Pancreas (tissue), 10 donors: ENCODE data around the gene SYT8. TPM values are rescaled to one million over a fixed set of nuclear protein-coding genes. Genes with fewer than 3 reads are reported as not detected.

Experiments
- ATAC-seq, 4 donors: fragments of 200-7000 bp; cut with Tn5 transposase; one replicate each; pipeline versions ENCODE4 v1.8.0 to v1.9.1; 2020; ENCODE audit warnings: mild to moderate bottlenecking in 4 of 4, moderate library complexity in 4 of 4
- DNase-seq, 6 donors: peaks; one replicate each; pipeline ENCODE4 v3.0.0-alpha.2; 2020
- FAIRE-seq: peaks from 2 replicates; lab custom pipeline; 2012; peaks lifted over from hg19 to GRCh38; lab: Jason Lieb, UNC
- H3K27ac ChIP-seq, 4 donors: fragments of 200-600 bp; sonication (generic); 1 replicate in 3 of 4; 2 replicates in 1 of 4; pipeline versions ENCODE4 v1.5.0 to v1.8.0; 2020
- H3K27me3 ChIP-seq, 4 donors: fragments of 200-600 bp; one replicate each; pipeline ENCODE4 v1.8.0; 2021
- H3K36me3 ChIP-seq, 3 donors: fragments of 200-600 bp; sonication (generic) in 1 of 3; one replicate each; pipeline versions ENCODE4 v1.5.0 to v1.8.0; 2020 to 2021
- H3K4me1 ChIP-seq, 3 donors: fragments of 200-600 bp; one replicate each; pipeline ENCODE4 v1.8.0; 2021
- H3K4me3 ChIP-seq, 4 donors: fragments of 200-600 bp; sonication (generic) in 2 of 4; one replicate each; pipeline versions ENCODE4 v1.5.0 to v1.8.0; 2020 to 2021
- H3K9me3 ChIP-seq, 4 donors: fragments of 200-600 bp; one replicate each; pipeline ENCODE4 v1.8.0; 2021
- WGBS, 2 donors: extraction: QIAGEN DNeasy Blood & Tissue Kit; methylation state at CpG; one replicate each; pipeline ENCODE4 v1.1.7; 2013; 5-methylcytosine and 5-hydroxymethylcytosine counted together
- intact Hi-C, 3 donors: fragments of 100-400 bp; cut with DNase I; formaldehyde crosslinking; loops; one replicate each; pipeline versions ENCODE4 v1.11.1 to v1.14.2; 2022
- polyA plus RNA-seq, 2 donors: library from polyadenylated mRNA; stranded (reverse); fragments of 200-250 nt; gene quantifications; one replicate each; pipeline ENCODE4 v1.2.3, GENCODE V29; 2013
- total RNA-seq, 6 donors: library from RNA; stranded (reverse); fragmentation: NEBNext Ultra II Directional in 4 of 6; extraction: Animal tissue kit (Norgen Biotek cat#: 25700) in 4 of 6; gene quantifications; one replicate each; pipeline versions ENCODE4 v1.2.1 to v1.2.4, GENCODE V29; 2021 to 2023
- TF ChIP-seq, protein P1 (sequence below), 4 donors: fragments of 200-600 bp; sonication (generic) in 3 of 4; IDR thresholded peaks; one replicate each; pipeline versions ENCODE4 v1.5.0 to v1.8.0; 2021; ENCODE audit warnings: antibody characterized with exemption in 4 of 4
- donor health status: healthy with polysubstance abuse.
- donor health status: DM: no; HTN: no; CAD: no; lungs with moderate emphysema.
- donor health status: DM: no; HTN: no; CAD: no.
- donor health status: control.
- donor health status: control.
- donor health status: Bipolar disorder and iron deficiency.
- donor health status: DM: yes; HTN: yes; CAD: no.
- donor health status: DM: no; HTN: no; CAD: no.
- donor health status: DM: no; HTN: no; CAD: no.
- donor health status: DM: yes; HTN: yes; CAD: no.

Gene SYT8
- total and polyA plus RNA-seq, 8 donors = 3.6 to 64.8 (median 16.9) TPM

- H3K36me3 ChIP-seq = no peaks in the 10 kb centered on the region
- no peaks in the 10 kb centered on the region for H3K4me1 ChIP-seq
Observed at GRCh38 chr11:1880746-1881441, 46.1 kb downstream of the SYT8 start.

GRCh38 chr11:1881442-1882264 lies 46.9 kb downstream of the SYT8 start:
- DNase-seq (peak in 3 of 6 donors; percentile 32 to 73 (median 56)), FAIRE-seq (no peak), ATAC-seq (peak in 2 of 4 donors; percentile 7 to 12)
- H3K4me1 ChIP-seq = no peaks in the 10 kb centered on the region
- intact Hi-C loops = loop anchor here in 1 of 3 donors (5.0 kb wide), 1 partner anchor 271 kb away; no protein-coding TSS in a partner anchor
- TF ChIP-seq, protein P1, sequence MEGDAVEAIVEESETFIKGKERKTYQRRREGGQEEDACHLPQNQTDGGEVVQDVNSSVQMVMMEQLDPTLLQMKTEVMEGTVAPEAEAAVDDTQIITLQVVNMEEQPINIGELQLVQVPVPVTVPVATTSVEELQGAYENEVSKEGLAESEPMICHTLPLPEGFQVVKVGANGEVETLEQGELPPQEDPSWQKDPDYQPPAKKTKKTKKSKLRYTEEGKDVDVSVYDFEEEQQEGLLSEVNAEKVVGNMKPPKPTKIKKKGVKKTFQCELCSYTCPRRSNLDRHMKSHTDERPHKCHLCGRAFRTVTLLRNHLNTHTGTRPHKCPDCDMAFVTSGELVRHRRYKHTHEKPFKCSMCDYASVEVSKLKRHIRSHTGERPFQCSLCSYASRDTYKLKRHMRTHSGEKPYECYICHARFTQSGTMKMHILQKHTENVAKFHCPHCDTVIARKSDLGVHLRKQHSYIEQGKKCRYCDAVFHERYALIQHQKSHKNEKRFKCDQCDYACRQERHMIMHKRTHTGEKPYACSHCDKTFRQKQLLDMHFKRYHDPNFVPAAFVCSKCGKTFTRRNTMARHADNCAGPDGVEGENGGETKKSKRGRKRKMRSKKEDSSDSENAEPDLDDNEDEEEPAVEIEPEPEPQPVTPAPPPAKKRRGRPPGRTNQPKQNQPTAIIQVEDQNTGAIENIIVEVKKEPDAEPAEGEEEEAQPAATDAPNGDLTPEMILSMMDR (IDR thresholded peaks at IDR 0.05) = no peak
- no peaks in the 10 kb centered on the region for H3K36me3 ChIP-seq
- H3K27ac ChIP-seq = no peak overlapping the region
- no peaks in the 10 kb centered on the region for H3K9me3 ChIP-seq
- no peaks in the 10 kb centered on the region for H3K27me3 ChIP-seq
- H3K4me3 ChIP-seq = no peak overlapping the region
- WGBS, 2 donors = 67 to 78% methylated on average over 38 to 43 of the region's 43 CpGs

More at GRCh38 chr11:1880746-1881441, 46.1 kb downstream of the SYT8 start:
- no peak overlapping the region for H3K4me3 ChIP-seq
- H3K27me3 ChIP-seq = no peaks in the 10 kb centered on the region
- no peaks in the 10 kb centered on the region for H3K9me3 ChIP-seq
- intact Hi-C loops = loop anchor here in 1 of 3 donors (5.0 kb wide), 1 partner anchor 271 kb away; no protein-coding TSS in a partner anchor
- TF ChIP-seq, protein P1 (IDR thresholded peaks at IDR 0.05) = no peak
- no peak for FAIRE-seq
- WGBS, 2 donors = 75 to 76% methylated on average over 9 of the region's 9 CpGs
- peak in 1 of 6 donors; percentile 56 for DNase-seq
- H3K27ac ChIP-seq = peak overlapping the region in 2 of 4 donors; percentile 5 to 30
- no peak for ATAC-seq

- H3K9me3 ChIP-seq = no peaks in the 10 kb centered on the region
- H3K36me3 ChIP-seq = no peaks in the 10 kb centered on the region
- H3K4me1 ChIP-seq = no peaks in the 10 kb centered on the region
- no peaks in the 10 kb centered on the region for H3K27me3 ChIP-seq
- intact Hi-C loops = loop anchor here in 1 of 3 donors (5.0 kb wide), 1 partner anchor 270 kb away; no protein-coding TSS in a partner anchor
- DNase-seq (peak; percentile 74 to 99 (median 88)), ATAC-seq (peak; percentile 89 to 95 (median 93)), FAIRE-seq (no peak)
- 32 to 35% methylated on average over 23 of the region's 23 CpGs for WGBS, 2 donors
- H3K27ac ChIP-seq = no peak overlapping the region
- H3K4me3 ChIP-seq = no peak overlapping the region
- TF ChIP-seq, protein P1 (IDR thresholded peaks at IDR 0.05) = peak; percentile 76 to 94 (median 91)
Observed at GRCh38 chr11:1882265-1883238, 47.8 kb downstream of the SYT8 start.
